ENCODE measurements around the gene ZNF564.

ZNF564 gene

GRCh38 chr19:12478234-12478941 is 72.9 kb downstream of the ZNF564 start:
- TF ChIP-seq CTCF (IDR thresholded peaks at IDR 0.05; ENCODE audit: extremely low read depth, insufficient read depth, missing control alignments) = no peak
- DNase-seq (ENCODE audit: low spot score) = no peak
- in situ Hi-C loops (cut with MboI; ENCODE audit: low pct_unique_long_range_greater_than_20kb, low sequenced_read_pairs, unreplicated experiment) = no loop called here
